DMS 273 (cell line): ENCODE results near the gene RAB13.
A peak's percentile ranks its signal among the peaks of the same experiment; 100 is the strongest.
"Not testable (repeated sequence)": the region's sequence is repeated elsewhere in the genome, so short reads cannot be mapped to it uniquely, and the experiment has no call there.

Experiments used
- DNase-seq: peaks from one replicate; lab custom pipeline; 2025; ENCODE audit not compliant: unreplicated experiment; lab: John Stamatoyannopoulos, UW

Gene RAB13

GRCh38 chr1:153985941-153986761, at the start of gene RAB13:
Gene RAB13 (minus strand): TSS chr1:153986339. CDS start chr1:153986236, 103 bp downstream.
- peak; percentile 94 for DNase-seq

GRCh38 chr1:154033697-154034096, 47.6 kb upstream of the RAB13 start:
- not testable (repeated sequence) for DNase-seq

- DNase-seq, result no peak
Measured at GRCh38 chr1:154019940-154020339, 33.8 kb upstream of the RAB13 start.

GRCh38 chr1:154019269-154019668, 33.1 kb upstream of the RAB13 start:
- no peak for DNase-seq

- DNase-seq, result no peak
Measured at GRCh38 chr1:154014154-154014907, 28.2 kb upstream of the RAB13 start.

- DNase-seq, result not testable (repeated sequence)
Measured at GRCh38 chr1:154012543-154012942, 26.4 kb upstream of the RAB13 start.

- DNase-seq, result no peak
Measured at GRCh38 chr1:154012129-154012528, 26.0 kb upstream of the RAB13 start.

GRCh38 chr1:154006136-154006535, 20.0 kb upstream of the RAB13 start:
- DNase-seq, result no peak

GRCh38 chr1:154000420-154000819, 14.3 kb upstream of the RAB13 start:
- no peak for DNase-seq

- DNase-seq, result not testable (repeated sequence)
Measured at GRCh38 chr1:153996882-153997281, 10.7 kb upstream of the RAB13 start.

- no peak for DNase-seq
Measured at GRCh38 chr1:153995640-153996039, 9.5 kb upstream of the RAB13 start.

- no peak for DNase-seq
Measured at GRCh38 chr1:153995202-153995601, 9.1 kb upstream of the RAB13 start.

- DNase-seq, result no peak
Measured at GRCh38 chr1:153991806-153992205, 5.7 kb upstream of the RAB13 start.

GRCh38 chr1:153991151-153991630, 5.1 kb upstream of the RAB13 start:
- DNase-seq, result no peak

- peak; percentile 99 for DNase-seq
Measured at GRCh38 chr1:153990468-153991150, 4.5 kb upstream of the RAB13 start, which contains the start of gene RPS27. Gene RPS27 (plus strand): TSS chr1:153990762. CDS start chr1:153990797, 35 bp downstream.

- DNase-seq, result no peak
Measured at GRCh38 chr1:153987621-153988020, 1.5 kb upstream of the RAB13 start.

- DNase-seq, result no peak
Measured at GRCh38 chr1:153985341-153985912, 712 bp downstream of the RAB13 start.

- DNase-seq, result no peak
Measured at GRCh38 chr1:153984123-153984894, 1.8 kb downstream of the RAB13 start.

GRCh38 chr1:153981735-153982134, 4.4 kb downstream of the RAB13 start:
- not testable (repeated sequence) for DNase-seq

GRCh38 chr1:153979091-153979490, 7.0 kb downstream of the RAB13 start:
- not testable (repeated sequence) for DNase-seq
